DMS53 treated with DMSO at 0.1 percent for 48 hours (cell line): Measurements from ENCODE around the gene DOCK11.

ENCODE experiments used
- DNase-seq: peaks from one replicate; lab custom pipeline; 2025; ENCODE audit not compliant: unreplicated experiment; lab: John Stamatoyannopoulos, UW

Gene DOCK11

DNA sequence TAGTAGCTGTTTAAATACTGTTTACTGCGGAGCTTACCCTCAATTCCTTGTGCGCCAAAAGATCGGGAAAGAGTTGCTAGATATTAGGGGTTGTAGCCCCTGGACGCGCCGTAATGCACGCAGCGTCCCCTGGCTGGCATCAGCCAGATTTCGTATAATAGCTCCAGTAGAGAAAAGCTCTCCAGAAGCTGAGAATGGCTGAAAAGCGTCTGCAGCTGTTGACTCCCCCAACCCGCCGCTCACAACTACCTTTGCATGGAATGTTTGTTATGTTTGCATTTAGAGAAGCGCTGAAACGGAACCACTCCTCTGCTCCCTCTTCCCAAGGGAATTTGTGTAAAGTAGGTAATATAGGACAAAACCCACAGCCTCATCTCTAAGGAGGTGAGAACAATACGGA is 3.7 kb downstream of the DOCK11 start:
- no peak for DNase-seq

GRCh38 chrX:118502161-118502789 is 6.7 kb downstream of the DOCK11 start:
- no peak for DNase-seq

DNA sequence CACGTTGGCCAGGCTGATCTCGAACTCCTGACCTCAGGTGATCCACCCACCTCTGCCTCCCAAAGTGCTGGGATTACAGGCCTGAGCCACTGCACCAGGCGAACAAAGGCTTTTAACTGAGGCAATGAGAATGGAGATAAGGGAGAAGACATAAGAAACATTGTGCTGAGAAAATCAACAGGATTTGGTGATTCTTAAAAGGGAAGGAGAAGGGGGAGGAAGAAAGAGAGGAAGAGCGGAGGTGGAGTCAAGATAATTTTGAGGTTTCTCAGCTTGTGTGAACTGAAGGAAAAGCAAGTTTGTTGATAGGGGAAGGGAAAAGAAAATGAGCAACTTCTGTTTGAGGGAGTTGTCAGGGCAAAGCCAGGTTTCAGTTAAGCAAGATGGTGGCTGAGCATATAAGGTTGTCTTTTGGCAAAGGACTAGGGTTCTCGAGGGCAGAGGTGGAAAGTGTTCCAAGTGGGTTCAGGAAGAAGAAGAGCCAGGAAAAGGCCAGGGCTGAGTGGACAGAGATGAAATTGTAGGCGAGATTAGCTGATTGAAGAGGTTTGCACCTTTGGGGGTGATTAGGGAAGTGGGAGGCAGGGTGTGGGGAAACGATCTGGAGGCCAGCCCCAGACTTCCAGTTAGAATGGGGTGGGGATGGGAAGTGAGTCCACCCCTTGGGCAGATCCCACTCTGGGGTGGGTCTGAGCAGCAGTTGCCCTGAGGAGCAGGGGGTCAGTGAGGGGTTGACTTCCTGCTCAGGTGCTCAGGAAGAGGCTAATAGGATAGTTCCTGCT is 7.8 kb downstream of the DOCK11 start:
- no peak for DNase-seq

DNA sequence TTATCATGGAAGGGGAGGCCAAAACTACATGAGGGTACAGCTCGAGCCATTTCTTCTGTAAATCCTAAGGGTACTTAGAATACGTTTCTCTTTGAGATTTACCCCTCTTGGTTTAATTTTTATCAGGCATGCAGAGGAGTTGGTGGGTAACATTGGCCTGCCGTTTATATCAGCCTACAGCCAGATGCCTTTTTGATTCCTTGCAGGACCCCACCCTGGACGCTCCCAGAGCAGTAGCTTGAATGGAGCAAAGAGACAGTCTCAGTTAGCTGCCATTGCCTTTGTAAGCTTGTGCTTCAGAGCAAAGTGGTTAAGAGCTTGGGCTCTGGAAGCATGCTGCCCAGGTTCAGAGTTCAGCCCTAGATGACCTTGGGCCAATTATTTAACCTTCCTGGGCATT is 9.0 kb downstream of the DOCK11 start:
- no peak for DNase-seq

DNA sequence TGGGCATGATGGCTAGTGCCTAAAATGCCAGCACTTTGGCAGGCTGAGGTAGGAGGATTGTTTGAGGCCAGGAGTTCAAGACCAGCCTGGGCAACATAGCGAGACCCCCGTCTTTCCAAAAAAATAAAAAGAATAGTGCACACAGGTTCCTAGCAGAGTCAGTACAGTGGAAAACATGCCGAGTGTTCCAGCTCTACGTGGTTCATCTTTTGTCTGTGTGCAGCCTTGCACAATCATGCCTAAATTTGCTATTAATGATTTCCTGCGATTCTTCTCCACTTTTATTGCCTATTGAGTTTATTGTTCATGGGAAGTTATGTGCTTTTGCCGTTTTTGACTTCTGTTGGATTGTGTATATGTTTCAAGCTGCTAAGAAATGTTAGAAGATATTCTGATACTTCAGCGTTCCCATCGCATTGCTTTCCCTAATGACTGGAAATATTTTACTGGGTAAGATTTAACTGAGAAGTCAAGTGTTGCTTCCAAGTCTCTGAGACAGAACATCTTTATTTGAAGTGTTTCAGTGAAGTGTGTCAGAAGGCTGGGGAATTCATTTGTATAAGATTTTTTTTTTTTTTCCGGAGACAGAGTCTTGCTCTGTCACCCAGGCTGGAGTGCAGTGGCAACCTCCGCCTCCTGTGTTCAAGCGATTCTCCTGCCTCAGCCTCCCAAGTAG is 11.3 kb downstream of the DOCK11 start:
- DNase-seq: no peak

DNA sequence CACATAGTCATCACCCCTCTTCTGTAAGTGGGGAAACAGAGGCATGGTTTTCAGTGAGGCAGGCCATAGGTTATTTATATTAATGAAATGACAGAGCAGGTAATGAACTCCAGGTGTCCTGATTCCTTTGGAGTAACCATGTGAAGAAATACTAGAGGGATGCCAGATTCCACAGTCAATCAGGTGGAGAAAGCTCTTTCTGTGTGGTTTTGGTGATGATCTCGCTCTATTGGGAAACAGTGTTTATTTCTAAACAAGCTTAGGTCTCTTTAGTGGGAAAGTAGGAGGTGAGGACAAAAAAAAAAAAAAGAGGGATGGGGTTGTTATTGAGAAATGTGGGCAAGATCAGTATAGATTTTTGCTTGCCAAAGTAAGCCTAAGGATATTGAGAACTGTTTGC is 12.2 kb downstream of the DOCK11 start:
- no peak for DNase-seq

DNA sequence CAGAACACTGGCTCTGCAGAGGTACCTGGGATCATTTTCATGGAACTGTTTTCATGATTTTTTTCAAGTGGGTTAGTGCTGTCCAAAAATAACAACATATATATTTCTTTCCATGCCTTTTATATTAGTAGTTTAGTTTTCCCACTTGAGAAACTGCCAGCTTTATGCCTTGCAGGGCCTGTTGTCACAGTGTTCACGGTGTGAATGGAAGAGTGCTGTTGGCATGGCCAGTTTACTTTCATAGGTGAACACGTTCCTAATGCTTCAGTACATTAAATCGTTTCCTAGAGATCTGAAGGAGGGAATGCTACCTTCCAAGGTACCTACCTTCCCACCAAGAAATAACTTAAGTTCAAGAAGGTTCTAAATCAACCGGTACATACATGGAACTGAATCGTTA is 12.6 kb downstream of the DOCK11 start:
- DNase-seq: no peak

DNA sequence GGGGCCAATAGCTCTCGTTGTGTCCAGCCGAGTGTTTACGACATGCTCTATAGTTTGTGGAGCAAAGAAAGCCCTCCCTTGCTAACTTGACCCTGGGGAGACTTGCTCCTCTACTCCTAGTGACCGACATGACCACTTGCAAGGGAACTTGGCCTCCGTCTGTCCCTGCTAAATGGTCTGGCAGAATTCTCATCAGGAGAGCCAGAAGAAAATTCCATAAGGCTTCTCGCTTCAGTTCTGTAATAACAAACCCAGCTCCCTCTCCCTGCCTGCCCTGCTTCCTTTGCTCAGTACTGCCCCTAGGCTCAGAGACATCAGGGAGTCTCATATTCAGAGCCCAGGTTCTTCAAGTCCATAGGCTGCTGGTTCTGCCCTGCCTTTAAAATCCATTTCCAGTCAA is 13.0 kb downstream of the DOCK11 start:
- no peak for DNase-seq

DNA sequence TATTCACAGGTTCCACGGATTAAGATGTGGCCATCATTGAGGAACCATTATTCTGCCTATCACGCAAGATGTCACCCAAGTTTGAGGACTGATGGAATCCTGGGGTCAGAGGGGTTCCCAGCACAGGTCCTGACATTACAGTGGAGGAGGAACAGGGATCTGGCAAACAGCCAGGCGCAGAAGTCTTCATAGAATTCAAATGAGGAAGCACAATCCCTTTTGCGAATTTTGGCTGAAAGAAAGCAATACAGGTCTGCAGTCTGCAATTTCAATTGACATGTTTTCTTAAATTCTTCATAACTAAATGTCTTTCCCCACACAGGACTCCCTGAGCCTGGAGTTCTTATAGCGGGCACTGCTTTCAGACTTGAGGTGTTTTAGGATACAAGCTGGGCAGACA is 14.5 kb downstream of the DOCK11 start:
- DNase-seq: no peak

- DNase-seq: no peak
These were observed 17.7 kb downstream of the DOCK11 start for GRCh38 chrX:118513120-118513898.

DNA sequence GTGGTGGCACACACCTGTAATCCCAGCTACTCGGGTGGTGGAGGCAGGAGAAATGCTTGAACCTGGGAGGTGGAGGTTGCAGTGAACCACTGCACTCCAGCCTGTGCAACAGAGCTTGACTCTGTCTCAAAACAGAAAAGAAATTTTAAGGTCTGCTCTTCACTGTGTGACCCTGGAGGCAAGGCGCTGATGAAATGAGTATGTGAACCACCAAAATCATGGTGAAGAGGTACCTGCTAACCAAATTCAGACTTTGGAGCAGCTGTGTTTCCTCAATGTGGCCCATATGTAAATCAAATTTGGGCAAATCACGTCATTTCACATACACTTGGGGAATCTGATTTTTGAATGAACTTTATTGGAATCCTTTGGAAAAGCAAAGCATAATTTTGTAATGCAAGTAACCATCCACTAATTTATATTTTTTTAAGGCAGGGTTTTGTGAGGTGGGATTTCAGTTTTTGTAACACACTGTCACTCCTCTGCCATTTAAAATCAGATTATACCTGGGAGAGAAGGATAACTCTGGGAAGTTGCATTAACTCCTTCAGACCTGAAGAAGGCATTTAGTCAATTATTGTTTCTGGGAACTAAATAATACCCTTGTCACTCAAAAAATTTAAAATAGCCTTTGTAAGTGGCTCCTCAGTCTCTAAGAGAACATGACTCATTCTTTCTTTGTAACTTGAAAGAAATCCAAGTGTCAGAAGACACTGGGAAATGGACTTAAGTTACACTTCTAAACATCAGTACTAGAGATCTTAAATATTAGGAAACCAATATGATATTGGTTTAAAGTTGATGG is 24.0 kb downstream of the DOCK11 start:
- no peak for DNase-seq

GRCh38 chrX:118520216-118521206 is 24.9 kb downstream of the DOCK11 start:
- DNase-seq: no peak

- no peak for DNase-seq
These were observed 25.8 kb downstream of the DOCK11 start for GRCh38 chrX:118521435-118521834.

GRCh38 chrX:118522230-118522926 is 26.8 kb downstream of the DOCK11 start:
- DNase-seq: no peak

- DNase-seq: no peak
These were observed 28.3 kb downstream of the DOCK11 start for GRCh38 chrX:118523920-118524319.

DNA sequence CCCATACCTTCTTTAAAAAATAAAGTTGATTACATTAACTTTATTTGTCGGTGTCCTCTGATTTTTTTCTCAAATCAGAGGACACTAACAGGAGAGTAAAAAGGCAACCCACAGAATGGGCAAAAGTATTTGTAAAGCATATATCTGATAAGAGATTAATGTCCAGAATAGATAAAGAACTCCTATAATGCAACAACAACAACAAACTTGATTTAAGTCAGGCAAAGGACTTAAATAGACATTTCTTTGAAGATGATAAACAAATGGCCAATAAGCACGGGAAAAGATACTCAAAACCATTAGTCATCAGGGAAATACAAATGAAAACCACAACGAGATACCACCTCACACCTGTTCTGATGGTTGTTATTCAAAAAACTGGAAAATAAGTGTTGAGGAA is 28.7 kb downstream of the DOCK11 start:
- no peak for DNase-seq

DNA sequence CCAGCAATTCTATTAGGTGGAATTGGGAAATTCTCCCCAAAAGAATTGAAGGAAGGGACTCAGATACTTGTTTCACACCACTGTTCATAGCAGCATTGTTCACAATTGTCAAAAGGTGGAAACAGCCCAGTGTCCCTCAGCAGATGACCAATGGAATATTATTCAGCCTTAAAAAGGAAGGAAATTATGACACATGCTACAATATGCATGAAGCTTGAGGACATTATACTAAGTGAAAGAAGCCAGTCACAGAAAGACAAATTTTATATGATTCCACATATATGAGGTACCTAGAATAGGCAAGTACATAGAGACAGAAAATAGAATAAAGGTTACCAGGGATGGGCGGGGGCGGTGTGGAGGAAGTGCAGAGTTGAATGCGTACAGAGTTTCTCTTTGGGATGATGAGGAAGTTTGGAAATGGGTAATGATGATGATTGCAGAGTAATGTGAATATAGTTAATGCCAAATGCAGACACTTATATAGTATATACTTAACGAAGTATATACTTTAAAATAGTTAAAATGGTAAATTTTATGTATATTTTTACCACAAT is 29.6 kb downstream of the DOCK11 start:
- no peak for DNase-seq

DNA sequence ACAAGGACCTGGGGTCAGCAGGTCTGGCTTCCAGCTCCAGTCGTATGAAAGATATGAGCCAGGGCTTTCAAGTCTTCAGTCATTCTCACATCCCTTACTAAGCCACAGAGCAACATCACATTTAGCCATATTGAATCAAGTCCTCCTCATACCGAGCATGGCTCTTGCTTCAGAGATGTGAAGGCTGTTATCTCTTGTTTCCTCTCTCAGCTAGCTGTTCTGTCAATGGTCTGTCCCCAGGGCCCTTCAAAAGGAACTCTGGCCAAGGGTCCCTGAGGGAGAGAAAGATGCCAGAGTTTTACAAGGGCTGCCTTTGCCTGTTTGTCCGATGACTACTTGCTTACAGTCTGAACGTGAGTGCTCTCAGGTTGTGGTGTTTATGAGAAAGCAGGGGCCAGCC is 30.5 kb downstream of the DOCK11 start:
- no peak for DNase-seq
